Measurements from ENCODE around the gene VAC14.

Gene VAC14

GRCh38 chr16:70692873-70693671 is 107.9 kb downstream of the VAC14 start:
- DNase-seq (ENCODE audit: low read depth in 2 of 2): no peak

- no peak for DNase-seq (ENCODE audit: low read depth in 2 of 2)
These were observed 108.7 kb downstream of the VAC14 start for GRCh38 chr16:70692130-70692872.

DNA sequence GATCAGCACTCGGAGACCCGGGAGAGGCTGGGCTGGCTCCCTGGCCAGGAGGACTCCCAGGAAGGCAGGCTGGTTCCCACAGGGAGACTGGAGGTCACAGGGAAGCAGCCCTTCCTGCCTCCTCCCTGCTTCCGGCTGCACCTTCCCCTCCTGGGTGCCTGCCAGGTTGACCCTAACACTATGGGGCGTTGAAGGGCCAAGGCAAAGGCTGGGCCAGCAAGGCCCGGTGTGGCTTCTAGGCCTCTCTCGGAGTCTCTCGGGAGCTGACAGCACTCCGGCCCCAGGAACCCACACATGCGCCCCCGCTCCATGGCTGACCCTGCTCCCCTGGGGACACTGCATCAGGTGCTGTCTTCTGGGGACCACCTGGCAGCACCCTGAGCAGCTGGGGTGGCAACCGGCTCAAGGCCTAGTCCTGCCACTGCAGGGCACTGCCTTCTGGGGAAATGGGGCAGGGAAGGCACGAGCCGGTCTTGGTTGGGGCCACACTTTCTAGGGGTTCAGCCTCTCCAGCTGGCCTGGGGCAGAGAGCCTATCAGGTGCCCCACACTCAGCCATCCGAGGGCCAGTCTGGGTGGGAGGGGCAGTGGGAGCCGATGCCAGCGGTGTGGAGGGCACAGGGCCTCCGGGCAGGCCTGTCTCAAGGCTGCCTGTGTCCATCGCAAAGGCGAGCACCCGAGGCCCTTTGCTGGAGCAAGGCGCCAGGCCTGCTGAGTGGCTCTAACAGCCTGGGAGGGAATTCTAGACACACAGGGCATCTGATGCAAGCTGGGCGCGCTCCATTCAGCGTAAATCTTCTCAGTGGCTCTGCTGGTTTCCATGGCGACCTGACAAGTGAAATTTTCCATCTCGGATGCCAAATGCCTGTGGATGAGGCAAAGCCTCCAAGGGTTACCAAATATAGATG is 109.5 kb downstream of the VAC14 start:
- no peak for DNase-seq (ENCODE audit: low read depth in 2 of 2)

DNA sequence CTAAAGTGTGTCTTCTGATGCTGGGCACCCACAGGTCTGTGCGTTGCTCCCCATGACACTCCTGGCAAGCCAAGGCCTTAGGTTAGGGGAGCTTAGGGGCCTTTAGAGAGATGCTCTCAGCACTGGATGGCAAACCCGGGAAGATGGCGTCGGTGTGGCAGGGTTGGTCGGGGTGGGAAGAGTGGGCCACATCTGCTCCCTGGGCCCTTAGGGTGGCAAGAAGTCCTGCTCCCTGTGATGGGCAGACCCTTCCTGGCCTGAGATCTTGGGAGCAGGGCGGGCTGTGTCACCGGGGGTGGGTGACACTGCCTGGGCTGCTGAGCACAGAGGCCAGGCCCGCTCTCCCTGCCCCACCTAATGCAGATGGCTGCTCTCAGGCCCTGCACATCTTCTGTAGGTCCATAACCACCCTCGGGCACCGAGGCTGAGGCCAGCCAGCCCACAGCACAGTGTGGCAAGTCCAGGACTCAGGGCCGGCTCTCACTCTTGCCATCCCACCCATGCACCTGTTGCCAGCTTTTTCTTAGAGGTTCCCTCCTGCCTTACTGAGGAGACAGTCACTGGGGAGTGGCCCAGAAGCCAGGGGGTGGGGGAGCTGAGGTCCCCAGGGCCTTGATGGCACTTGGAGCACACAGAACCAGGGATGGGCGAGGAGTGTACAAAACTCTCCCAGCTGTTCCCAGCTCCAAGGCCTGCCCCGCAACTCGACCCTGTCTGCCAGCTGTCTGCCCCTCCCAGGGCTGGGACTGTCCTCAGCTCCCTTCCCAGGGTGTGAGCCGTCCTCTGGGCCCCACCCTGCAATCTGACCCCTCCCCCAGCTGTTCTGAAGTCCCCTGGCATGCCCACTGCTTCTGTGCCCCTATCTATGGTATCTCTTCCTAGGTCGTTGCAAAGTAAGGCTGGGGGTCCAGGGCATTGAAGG is 110.7 kb downstream of the VAC14 start:
- no peak for DNase-seq (ENCODE audit: low read depth in 2 of 2)

DNA sequence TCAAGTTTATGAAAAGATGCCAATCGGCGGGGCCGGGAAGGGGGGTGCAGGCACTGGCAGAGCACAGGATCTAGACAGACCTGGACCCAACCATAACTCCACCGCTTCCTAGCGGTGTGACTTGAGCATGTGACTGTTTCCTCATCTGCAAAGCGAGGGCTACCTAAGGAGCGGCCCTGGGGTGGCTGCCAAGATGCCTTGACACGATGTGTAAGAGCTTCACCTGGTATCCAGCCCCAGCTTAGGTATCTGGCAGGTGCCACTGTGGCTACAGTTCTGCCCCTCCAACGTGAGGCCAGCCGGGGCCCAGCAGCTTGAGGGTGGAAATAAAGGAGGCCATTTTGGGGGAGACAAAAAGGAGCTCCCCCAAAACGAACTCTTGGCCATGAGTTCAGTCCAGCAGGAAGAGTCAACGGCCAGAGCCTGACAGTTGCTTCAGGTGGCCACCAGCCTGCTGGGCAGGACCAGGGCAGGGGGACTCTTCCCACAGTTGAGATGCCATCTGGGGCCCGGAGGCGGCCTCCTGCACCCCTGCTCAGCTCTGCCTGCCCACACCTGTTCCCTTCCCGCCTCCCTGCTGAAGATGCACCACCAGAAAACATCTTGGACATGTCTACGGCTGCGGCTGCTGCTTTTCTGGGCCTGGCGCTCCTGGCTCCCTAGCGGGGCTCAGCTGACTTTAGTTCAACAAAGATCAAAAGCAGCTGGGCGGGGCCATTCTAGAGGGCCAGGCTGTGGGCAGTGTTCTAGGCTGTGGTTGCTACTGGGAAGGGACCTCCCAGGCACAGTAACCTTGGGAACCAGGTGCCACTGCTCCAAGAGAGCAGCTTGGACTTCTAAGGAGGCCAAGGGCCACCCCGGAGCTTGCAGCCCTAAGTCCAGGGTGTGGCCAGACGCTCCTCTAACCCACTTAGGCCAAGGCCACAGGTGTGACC is 111.7 kb downstream of the VAC14 start:
- no peak for DNase-seq (ENCODE audit: low read depth in 2 of 2)

- no peak for DNase-seq (ENCODE audit: low read depth in 2 of 2)
These were observed 112.7 kb downstream of the VAC14 start for GRCh38 chr16:70688246-70688742.

GRCh38 chr16:70687671-70688245 is 113.2 kb downstream of the VAC14 start:
- DNase-seq (ENCODE audit: low read depth in 2 of 2): no peak

DNA sequence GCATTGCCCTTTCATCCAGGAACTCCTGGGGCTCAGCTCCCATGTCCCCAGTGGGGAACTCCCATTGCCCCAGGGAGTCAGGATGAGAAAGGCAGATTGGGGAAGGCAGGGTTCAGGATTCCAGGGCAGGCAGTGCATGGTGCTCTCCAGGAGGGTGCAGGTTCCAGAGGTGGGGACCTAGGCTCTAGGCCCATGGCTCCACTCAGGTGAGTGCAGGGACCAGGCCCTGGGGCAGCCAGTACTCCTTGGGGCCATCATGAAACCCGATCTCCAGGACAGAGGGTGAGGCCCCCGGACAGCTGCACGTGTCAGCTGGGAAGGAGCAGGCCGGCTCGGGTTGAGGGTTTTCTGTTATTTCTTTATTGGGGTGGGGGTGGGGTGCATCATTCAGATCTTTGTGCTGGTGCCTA is 113.9 kb downstream of the VAC14 start:
- no peak for DNase-seq (ENCODE audit: low read depth in 2 of 2)

DNA sequence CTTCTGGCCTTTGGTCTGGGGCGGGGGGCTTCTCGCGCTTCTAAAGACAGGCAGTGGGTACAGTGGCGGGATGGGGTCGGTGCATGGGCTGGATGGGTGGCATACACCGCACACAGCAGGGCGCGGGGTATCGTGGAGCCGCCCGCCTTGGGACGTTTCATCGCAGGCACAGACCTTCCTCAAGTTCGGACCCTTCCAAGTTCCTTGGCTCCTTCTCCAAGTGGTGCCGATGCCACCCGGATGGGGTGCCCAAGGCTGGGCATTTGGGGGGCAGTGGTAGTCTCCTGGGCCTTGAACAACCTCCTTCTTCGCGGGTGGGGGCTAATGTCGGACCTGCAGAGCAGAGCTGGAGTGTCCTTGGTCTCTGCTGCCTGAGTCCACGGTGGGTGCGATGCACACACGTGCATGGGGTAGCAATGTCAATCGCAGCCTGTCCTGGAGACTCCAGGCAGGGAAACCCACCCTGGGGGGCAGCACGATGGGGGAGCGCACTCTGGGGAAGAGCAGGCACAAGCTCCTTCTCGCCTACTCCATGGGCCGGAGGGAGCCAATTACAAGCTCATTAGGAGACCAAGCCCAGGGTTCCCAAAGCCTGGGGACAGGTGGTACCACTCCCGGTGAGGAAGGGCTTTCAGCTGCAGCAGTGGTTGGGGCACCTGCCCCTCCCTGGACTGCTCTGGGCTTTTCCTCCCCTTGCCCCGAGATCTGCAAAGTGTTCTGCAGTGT is 114.4 kb downstream of the VAC14 start:
- no peak for DNase-seq (ENCODE audit: low read depth in 2 of 2)

DNA sequence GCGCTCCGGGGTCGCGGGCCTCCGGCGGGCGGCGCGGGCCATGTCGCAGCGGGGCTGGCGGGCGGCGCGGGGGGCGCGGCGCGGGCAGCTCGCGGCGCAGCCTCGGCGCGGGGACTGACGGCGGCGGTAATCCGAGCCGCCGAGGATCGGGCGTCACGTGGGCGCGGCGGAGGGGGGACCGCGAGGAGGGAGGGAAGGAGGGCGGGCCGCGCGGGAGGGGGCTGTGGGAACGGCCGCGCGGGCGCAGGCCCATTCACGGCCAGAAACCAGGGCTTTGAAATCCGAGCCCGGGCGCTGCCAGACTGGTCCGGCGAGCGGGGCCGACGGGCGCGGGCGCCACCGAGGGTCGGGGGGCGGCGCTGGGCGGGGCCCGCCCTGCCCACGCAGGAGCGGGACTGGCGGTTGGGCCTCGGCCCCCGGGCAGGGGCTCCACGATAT is 115.0 kb downstream of the VAC14 start, which contains the start of gene MTSS2:
Gene MTSS2 (minus strand): TSS at position 116 of the 438 bp plus-strand sequence. CDS start 262 bp downstream, outside the sequence.
- no peak for DNase-seq (ENCODE audit: low read depth in 2 of 2)

DNA sequence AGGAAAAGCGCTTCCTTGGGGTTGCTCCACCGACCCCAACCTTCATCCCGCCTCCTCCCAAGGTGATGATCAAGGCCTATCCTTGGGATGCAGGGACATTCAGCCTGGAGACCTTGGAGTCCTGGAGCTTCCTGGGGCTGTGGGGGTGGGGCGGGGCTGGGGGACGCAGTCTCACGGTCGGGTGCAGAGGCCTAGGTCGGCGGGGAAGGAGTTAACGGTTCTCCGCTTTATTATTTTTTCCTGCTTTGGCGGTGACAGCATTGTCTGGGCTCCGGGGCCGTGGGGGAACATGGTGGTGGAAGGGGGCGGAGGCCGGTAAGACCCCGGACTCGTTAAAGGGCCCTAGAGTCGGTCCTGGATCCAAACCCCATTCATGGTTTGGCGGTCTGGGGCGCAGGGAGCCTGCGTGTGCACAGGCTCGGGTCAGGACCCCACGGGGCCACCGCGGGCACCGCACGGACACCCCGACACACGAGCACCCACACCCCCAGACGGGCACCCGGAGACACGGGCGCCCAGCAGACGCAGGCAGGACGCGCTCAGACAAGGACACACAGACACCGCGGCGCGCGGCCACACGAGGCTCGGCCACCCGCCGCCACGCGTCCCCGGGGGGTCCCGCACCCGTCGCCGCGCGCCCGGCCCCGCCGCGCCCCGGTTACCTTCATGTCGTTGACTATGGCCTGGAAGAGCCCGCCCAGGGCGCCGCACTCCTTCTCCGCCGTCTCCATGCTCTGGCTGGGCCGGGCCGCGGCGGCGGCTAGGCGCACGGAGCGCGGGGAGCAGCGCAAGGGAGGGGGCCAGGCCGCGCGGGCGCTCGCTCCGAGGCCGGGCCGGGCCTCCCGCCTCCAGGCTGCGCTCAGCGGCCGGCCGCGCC is 115.7 kb downstream of the VAC14 start:
- no peak for DNase-seq (ENCODE audit: low read depth in 2 of 2)

- DNase-seq (ENCODE audit: low read depth in 2 of 2): no peak
These were observed 116.6 kb downstream of the VAC14 start for GRCh38 chr16:70684146-70685060.

DNA sequence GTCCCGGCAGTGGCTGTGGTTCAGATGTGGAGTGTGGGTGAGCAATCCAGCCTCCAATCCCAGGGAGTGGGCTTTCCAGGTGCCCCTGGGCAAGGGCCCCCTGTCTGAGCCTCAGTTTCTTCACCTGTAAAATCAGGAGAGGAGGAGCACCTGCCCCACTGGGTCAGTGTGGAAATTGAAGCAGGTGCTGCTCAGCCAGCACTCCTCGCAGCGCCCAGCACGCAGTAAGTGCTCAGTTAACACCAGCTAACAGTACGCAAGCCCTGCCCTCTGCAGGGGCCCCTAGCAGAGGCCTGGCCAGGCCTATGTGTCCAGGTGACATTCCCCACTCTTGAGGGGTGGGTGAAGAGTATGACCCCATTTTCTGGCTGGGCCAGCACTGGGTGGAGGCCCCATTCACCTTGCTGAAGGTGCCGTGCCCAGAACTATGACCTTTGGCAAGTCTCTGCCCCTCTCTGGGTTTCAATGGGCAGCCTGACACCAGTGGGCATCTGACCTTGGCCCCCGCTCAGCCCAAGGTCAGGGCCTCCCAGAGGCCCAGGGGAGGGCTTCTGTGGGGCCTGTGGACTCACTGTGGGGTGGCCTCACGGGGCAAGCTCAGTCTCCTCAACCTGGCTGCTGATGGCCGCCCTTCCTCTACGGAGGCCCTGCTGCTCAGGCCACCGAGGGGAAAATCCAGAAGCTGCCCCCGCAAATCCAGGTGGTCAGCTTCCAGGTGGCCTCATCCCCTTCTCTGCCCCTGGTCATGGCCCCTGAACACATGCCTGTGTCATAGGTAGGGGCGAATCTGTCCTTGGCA is 117.6 kb downstream of the VAC14 start:
- no peak for DNase-seq (ENCODE audit: low read depth in 2 of 2)

DNA sequence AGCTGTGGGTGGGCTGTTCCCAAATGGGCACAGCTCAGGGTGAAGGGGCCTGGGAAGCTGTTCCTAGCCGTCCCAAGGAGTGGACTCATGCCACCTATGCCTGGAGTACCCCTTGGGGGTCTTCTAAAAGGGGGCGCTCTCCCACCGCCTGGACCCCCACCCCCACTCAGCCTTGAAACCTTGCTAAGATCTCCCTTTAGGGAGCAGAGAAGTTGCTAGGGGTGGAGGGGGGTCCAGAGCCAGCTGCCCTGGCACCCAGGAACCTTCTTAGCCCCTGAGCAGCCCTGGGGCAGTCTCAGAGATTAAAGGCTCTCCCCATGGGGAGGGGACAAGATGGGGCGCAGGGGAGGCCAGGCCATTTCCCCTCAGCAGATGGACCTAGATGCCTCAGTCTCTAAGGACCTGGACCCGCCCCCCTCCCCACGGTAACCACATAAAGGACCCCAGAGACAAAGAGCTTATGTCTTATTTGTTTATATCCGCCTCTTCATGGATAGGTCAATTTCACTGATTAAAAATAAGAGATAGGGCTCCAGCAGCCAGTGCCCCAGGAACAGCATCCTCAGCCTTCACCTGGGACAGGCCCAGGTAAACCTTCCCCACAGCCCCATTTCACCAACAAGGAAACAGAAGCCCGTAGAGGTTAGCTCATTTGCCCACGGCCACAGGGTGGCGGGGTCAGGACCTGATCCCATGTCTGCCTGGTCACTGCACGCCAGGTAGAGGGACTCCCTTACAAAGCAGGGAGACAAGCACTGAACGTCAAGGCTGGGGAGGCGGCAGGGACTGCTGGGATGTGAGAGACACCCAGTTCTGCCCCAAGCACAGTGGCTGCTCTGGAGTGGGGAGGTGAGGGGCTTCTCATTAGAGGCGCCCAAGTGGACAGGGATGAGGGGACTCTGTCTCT is 118.5 kb downstream of the VAC14 start:
- no peak for DNase-seq (ENCODE audit: low read depth in 2 of 2)

Measured in activated CD4-positive, alpha-beta T cell treated with anti-CD3 and anti-CD28 coated beads for 24 hours (primary cell).